NCI-H1105 treated with DMSO at 0.1 percent for 48 hours (cell line): ENCODE measurements around the gene JMJD1C.

Experiments used
- DNase-seq: peaks from one replicate; lab custom pipeline; 2025; lab: John Stamatoyannopoulos, UW

Gene JMJD1C

GRCh38 chr10:63128443-63128842 lies 337.3 kb downstream of the JMJD1C start:
- no peak for DNase-seq

- DNase-seq, result no peak
These were observed 340.3 kb downstream of the JMJD1C start for GRCh38 chr10:63125459-63125858.

DNA sequence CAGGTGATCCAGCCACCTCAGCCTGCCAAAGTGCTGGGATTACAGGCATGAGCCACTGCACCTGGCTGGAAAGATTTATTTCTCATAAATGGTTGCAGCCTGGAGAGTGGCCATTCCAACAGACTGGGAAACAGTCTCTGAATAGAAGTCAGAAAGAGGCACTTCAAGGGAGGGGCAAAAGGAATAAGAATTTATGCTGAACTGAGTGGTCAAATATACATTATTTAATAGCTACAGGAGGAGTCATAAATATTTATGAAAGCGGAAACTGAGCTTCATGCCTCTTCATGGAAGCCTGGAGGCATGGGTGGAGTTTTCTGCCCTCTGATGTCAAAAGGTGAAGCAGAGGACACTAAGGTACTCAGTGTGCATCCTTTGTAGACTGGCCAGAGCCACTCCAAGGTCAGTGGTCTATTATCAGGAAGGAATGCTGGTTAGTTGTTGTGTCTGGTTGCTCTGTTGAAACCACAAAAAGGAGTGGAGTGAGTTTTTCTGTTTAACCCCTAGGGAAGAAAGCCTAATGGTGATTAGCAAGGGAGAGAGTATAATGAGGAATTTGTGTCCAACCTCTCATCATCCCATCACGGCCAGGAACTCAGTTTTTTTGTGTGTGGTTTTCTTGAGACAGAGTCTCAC lies 341.9 kb downstream of the JMJD1C start:
- DNase-seq, result no peak

- DNase-seq, result no peak
These were observed 345.2 kb downstream of the JMJD1C start for GRCh38 chr10:63120554-63120953.

DNA sequence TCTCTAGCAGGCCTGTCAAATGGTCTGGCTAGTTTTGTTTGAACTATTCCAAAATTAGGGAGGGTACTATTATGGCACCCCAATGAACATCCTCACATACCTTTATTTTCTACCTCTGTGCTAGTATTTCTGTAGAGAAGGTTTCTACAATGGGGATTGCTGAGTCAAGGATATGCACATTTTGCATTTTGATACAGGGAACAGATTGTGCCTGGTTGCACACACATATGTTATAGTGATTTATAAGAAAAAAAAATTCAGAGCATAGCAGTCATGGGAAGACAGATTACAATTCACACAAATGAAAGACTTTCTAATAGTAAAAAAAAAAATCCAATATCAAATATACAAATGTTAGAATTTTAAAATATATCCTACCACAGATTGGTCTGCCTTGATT lies 346.7 kb downstream of the JMJD1C start:
- no peak for DNase-seq
